ENCODE measurements around the gene SLC16A12. TPM values are rescaled to one million over a fixed set of nuclear protein-coding genes. Genes with fewer than 3 reads are reported as not detected.

The SLC16A12 gene
- total RNA-seq, 1 experiment from 2014 or later, result 1.0 TPM

GRCh38 chr10:89521368-89521767, 14.0 kb downstream of the SLC16A12 start:
- no peak for DNase-seq
- no TSS peak for BruUV-seq (replicated peaks)
- CTCF ChIA-PET, result no interaction called here
- intact Hi-C loops (cut with micrococcal nuclease; ENCODE audit: unreplicated experiment), result no loop called here
- TF ChIP-seq, protein P1, sequence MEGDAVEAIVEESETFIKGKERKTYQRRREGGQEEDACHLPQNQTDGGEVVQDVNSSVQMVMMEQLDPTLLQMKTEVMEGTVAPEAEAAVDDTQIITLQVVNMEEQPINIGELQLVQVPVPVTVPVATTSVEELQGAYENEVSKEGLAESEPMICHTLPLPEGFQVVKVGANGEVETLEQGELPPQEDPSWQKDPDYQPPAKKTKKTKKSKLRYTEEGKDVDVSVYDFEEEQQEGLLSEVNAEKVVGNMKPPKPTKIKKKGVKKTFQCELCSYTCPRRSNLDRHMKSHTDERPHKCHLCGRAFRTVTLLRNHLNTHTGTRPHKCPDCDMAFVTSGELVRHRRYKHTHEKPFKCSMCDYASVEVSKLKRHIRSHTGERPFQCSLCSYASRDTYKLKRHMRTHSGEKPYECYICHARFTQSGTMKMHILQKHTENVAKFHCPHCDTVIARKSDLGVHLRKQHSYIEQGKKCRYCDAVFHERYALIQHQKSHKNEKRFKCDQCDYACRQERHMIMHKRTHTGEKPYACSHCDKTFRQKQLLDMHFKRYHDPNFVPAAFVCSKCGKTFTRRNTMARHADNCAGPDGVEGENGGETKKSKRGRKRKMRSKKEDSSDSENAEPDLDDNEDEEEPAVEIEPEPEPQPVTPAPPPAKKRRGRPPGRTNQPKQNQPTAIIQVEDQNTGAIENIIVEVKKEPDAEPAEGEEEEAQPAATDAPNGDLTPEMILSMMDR (IDR thresholded peaks at IDR 0.05; ENCODE audit: unreplicated experiment), result no peak
- no peaks in the 10 kb centered on the region for H3K36me3 Mint-ChIP-seq (ENCODE audit: insufficient read depth, unreplicated experiment)
- no peaks in the 10 kb centered on the region for H3K9me3 Mint-ChIP-seq (ENCODE audit: low read depth, unreplicated experiment)
- no peak overlapping the region for H3K27ac Mint-ChIP-seq (ENCODE audit: unreplicated experiment)
- peaks cover 4% of the 10 kb centered on the region for H3K4me1 Mint-ChIP-seq (ENCODE audit: low read depth, unreplicated experiment)
- no peak overlapping the region for H3K4me3 Mint-ChIP-seq (ENCODE audit: low read depth, unreplicated experiment)
- no peaks in the 10 kb centered on the region for H3K27me3 Mint-ChIP-seq (ENCODE audit: unreplicated experiment)

DNA sequence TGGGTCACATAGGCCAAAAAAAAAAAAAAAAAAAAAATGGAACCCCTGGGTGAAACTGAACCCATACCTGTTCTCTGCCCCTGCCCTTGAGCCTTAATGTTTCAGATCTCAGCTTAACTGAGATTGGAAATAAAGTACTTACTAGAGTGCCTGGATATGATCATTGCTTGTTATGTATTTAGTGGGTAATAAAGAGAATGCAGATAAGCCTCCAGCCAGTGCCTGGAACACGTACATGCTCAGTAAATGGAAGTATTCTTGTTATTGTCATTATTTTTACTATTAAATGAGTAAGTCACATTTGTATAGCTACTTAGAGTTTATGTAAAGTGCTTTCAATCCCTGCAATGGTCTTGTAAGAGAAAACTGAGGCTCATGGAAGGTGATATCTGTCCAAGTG, 14.7 kb downstream of the SLC16A12 start:
- no peak overlapping the region for H3K4me3 Mint-ChIP-seq (ENCODE audit: low read depth, unreplicated experiment)
- intact Hi-C loops (cut with micrococcal nuclease; ENCODE audit: unreplicated experiment), result no loop called here
- peaks cover 10% of the 10 kb centered on the region for H3K4me1 Mint-ChIP-seq (ENCODE audit: low read depth, unreplicated experiment)
- H3K27me3 Mint-ChIP-seq (ENCODE audit: unreplicated experiment), result no peaks in the 10 kb centered on the region
- no peak overlapping the region for H3K27ac Mint-ChIP-seq (ENCODE audit: unreplicated experiment)
- no peaks in the 10 kb centered on the region for H3K36me3 Mint-ChIP-seq (ENCODE audit: insufficient read depth, unreplicated experiment)
- TF ChIP-seq, protein P1 (IDR thresholded peaks at IDR 0.05; ENCODE audit: unreplicated experiment), result no peak
- CTCF ChIA-PET, result interaction anchor here (0.6 kb wide), 1 partner anchor 394 kb away, joined by 3 read pairs; no protein-coding TSS in a partner anchor
- BruUV-seq (replicated peaks), result no TSS peak
- DNase-seq, result no peak
- no peaks in the 10 kb centered on the region for H3K9me3 Mint-ChIP-seq (ENCODE audit: low read depth, unreplicated experiment)

- H3K4me1 Mint-ChIP-seq (ENCODE audit: low read depth, unreplicated experiment), result peaks cover 14% of the 10 kb centered on the region
- no peak for DNase-seq
- CTCF ChIA-PET, result no interaction called here
- H3K36me3 Mint-ChIP-seq (ENCODE audit: insufficient read depth, unreplicated experiment), result no peaks in the 10 kb centered on the region
- intact Hi-C loops (cut with micrococcal nuclease; ENCODE audit: unreplicated experiment), result no loop called here
- no TSS peak for BruUV-seq (replicated peaks)
- no peaks in the 10 kb centered on the region for H3K27me3 Mint-ChIP-seq (ENCODE audit: unreplicated experiment)
- no peak overlapping the region for H3K4me3 Mint-ChIP-seq (ENCODE audit: low read depth, unreplicated experiment)
- H3K27ac Mint-ChIP-seq (ENCODE audit: unreplicated experiment), result no peak overlapping the region
- H3K9me3 Mint-ChIP-seq (ENCODE audit: low read depth, unreplicated experiment), result no peaks in the 10 kb centered on the region
- TF ChIP-seq, protein P1 (IDR thresholded peaks at IDR 0.05; ENCODE audit: unreplicated experiment), result no peak
These were observed 16.2 kb downstream of the SLC16A12 start for GRCh38 chr10:89518876-89519842.

DNA sequence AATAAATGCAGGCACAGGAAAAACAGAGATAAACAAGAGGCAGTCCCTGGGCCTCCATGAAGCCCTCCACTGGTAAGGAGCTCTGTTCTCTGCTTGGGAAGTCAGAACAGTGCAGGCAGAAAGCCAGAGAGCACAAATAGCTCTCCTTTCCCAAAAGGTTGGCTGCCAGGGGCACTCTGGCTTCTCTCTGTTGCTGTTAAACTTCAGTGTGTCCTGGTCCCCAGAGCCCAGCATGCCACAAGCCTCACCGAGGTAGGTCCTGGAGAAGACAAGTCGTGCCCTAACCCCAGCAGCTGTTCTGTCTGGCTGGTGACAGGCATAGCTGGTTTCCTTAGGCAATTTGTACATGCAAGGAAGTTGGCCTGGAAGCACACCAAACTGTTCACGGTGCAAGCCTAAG, 17.3 kb downstream of the SLC16A12 start:
- BruUV-seq (replicated peaks), result no TSS peak
- CTCF ChIA-PET, result no interaction called here
- H3K4me1 Mint-ChIP-seq (ENCODE audit: low read depth, unreplicated experiment), result peaks cover 14% of the 10 kb centered on the region

More for the DNA sequence above, 17.3 kb downstream of the SLC16A12 start:
- intact Hi-C loops (cut with micrococcal nuclease; ENCODE audit: unreplicated experiment), result no loop called here
- no peaks in the 10 kb centered on the region for H3K36me3 Mint-ChIP-seq (ENCODE audit: insufficient read depth, unreplicated experiment)
- TF ChIP-seq, protein P1 (IDR thresholded peaks at IDR 0.05; ENCODE audit: unreplicated experiment), result no peak
- no peak overlapping the region for H3K4me3 Mint-ChIP-seq (ENCODE audit: low read depth, unreplicated experiment)
- H3K27ac Mint-ChIP-seq (ENCODE audit: unreplicated experiment), result no peak overlapping the region
- H3K27me3 Mint-ChIP-seq (ENCODE audit: unreplicated experiment), result no peaks in the 10 kb centered on the region
- DNase-seq, result no peak
- no peaks in the 10 kb centered on the region for H3K9me3 Mint-ChIP-seq (ENCODE audit: low read depth, unreplicated experiment)
